Activated gamma-delta T cell treated with anti-CD3 and anti-CD28 coated beads, Interleukin-2, amount 50 U/mL, for 16 hours (primary cell): Measurements from ENCODE around the gene ZBTB21.

Experiments
- DNase-seq: peaks from one replicate; pipeline ENCODE4 v3.0.0-alpha.2; 2020; ENCODE audit warnings: low read depth

Gene ZBTB21

GRCh38 chr21:42009831-42010506 is at the start of gene ZBTB21:
Gene ZBTB21, minus strand, starts transcription at chr21:42010360. Its CDS starts 16,265 bp downstream, at chr21:41994095.
- peak; percentile 96 for DNase-seq

- DNase-seq: no peak
Measured at GRCh38 chr21:42059721-42060120, 49.6 kb upstream of the ZBTB21 start.

- DNase-seq: no peak
Measured at GRCh38 chr21:42059141-42059540, 49.0 kb upstream of the ZBTB21 start.

GRCh38 chr21:42058631-42059111 is 48.5 kb upstream of the ZBTB21 start:
- DNase-seq: no peak

GRCh38 chr21:42057851-42058437 is 47.8 kb upstream of the ZBTB21 start:
- no peak for DNase-seq

- DNase-seq: no peak
Measured at GRCh38 chr21:42056996-42057689, 47.0 kb upstream of the ZBTB21 start.

- DNase-seq: no peak
Measured at GRCh38 chr21:42056468-42056867, 46.3 kb upstream of the ZBTB21 start.

GRCh38 chr21:42055425-42055824 is 45.3 kb upstream of the ZBTB21 start:
- no peak for DNase-seq

- no peak for DNase-seq
Measured at GRCh38 chr21:42051788-42052187, 41.6 kb upstream of the ZBTB21 start.

- no peak for DNase-seq
Measured at GRCh38 chr21:42049578-42050430, 39.6 kb upstream of the ZBTB21 start.

- DNase-seq: no peak
Measured at GRCh38 chr21:42048870-42049577, 38.9 kb upstream of the ZBTB21 start.

- DNase-seq: no peak
Measured at GRCh38 chr21:42047821-42048613, 37.9 kb upstream of the ZBTB21 start.

GRCh38 chr21:42044871-42045495 is 34.8 kb upstream of the ZBTB21 start:
- no peak for DNase-seq

GRCh38 chr21:42043961-42044360 is 33.8 kb upstream of the ZBTB21 start:
- DNase-seq: no peak

- no peak for DNase-seq
Measured at GRCh38 chr21:42043201-42043895, 33.2 kb upstream of the ZBTB21 start.

GRCh38 chr21:42042651-42043050 is 32.5 kb upstream of the ZBTB21 start:
- DNase-seq: no peak

GRCh38 chr21:42041711-42042110 is 31.6 kb upstream of the ZBTB21 start:
- no peak for DNase-seq

- DNase-seq: no peak
Measured at GRCh38 chr21:42041246-42041645, 31.1 kb upstream of the ZBTB21 start.

GRCh38 chr21:42040411-42041180 is 30.4 kb upstream of the ZBTB21 start:
- no peak for DNase-seq
